OCI-M2 (cell line): ENCODE results near the gene OR13A1.
"Not testable (repeated sequence)": the region's sequence is repeated elsewhere in the genome, so short reads cannot be mapped to it uniquely, and the experiment has no call there.

ENCODE experiments used
- DNase-seq: peaks from one replicate; lab custom pipeline; 2025; ENCODE audit not compliant: unreplicated experiment; lab: John Stamatoyannopoulos, UW

The OR13A1 gene

DNA sequence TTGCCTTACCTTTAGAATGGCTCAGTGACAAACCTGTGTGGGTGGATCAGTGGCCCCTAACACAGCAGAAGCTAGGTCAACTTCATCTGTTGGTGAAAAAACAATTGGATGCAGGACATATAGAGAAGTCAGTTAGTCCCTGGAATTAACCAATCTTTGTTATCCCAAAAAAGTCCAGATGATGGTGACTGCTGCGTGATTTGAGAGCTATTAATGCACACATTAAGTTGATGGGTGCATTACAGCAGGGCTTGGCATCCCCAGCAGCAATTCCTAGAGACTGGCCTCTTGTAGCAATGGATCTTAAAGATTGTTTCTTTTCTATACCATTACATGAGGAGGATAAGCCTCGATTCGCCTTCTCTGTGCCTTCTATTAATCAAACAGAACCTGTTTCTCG lies 33.3 kb downstream of the OR13A1 start:
- no peak for DNase-seq

- no peak for DNase-seq
These were observed 35.2 kb downstream of the OR13A1 start for GRCh38 chr10:45280113-45280760.

- no peak for DNase-seq
These were observed 35.7 kb downstream of the OR13A1 start for GRCh38 chr10:45279682-45280081.

- no peak for DNase-seq
These were observed 36.4 kb downstream of the OR13A1 start for GRCh38 chr10:45278860-45279498.

- DNase-seq, result not testable (repeated sequence)
These were observed 39.3 kb downstream of the OR13A1 start for GRCh38 chr10:45276146-45276545.

DNA sequence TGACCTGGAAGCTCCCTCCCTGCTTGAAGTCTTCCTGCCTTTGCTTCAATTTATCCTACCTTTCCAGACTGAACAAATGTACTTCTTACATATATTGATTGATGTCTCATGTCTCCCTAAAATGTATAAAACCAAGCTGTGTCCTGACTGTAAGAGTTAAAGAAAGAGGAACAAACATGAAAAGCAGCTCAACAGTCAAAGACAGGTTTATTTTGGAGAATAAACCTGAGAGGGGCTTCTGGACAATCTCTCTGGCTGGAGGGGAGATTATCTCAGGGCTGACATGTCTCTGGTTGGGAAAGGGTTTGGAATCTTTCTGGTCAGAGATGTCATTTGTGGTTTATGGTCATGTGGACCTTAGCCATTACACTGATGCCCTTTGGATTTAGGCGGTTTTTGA lies 41.0 kb downstream of the OR13A1 start:
- no peak for DNase-seq

DNA sequence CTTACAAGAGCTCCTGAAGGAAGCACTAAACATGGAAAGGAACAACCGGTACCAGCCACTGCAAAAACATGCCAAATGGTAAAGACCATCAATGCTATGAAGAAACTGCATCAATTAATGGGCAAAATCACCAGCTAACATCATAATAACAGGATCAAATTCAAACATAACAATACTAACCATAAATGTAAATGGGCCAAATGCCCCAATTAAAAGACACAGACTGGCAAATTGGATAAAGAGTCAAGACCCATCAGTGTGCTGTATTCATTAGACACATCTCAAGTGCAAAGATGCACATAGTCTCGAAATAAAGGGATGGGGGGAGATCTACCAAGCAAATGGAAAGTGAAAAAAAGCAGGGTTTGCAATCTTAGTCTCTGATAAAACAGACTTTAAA lies 47.6 kb downstream of the OR13A1 start:
- not testable (repeated sequence) for DNase-seq

GRCh38 chr10:45265996-45266395 lies 49.4 kb downstream of the OR13A1 start:
- no peak for DNase-seq

GRCh38 chr10:45261946-45262345 lies 53.5 kb downstream of the OR13A1 start:
- no peak for DNase-seq

DNA sequence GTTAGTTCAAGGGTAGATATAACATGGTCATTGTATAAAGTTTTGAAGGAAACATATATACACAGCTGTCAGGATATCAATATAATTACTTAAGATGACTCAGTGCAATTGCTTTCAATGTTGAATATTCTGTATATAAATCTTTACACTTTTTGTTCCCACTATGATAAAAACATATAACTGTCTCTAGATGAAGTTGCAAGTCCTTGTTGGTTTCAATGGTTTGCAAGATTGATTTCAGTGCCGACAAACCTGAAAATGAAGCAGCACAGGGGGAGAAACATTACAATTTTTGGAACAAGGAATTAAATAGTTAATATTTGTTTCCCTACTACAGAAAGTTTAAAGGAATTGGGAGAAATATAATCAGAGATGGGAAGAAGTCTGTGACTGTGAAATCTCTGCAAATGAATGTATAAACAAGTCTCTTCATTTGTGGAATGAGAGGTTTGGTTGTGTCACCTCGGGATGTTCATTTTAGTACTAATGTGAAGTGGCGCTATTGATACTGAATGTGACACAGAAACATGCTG lies 54.1 kb downstream of the OR13A1 start:
- no peak for DNase-seq

GRCh38 chr10:45260635-45261034 lies 54.8 kb downstream of the OR13A1 start:
- not testable (repeated sequence) for DNase-seq

DNA sequence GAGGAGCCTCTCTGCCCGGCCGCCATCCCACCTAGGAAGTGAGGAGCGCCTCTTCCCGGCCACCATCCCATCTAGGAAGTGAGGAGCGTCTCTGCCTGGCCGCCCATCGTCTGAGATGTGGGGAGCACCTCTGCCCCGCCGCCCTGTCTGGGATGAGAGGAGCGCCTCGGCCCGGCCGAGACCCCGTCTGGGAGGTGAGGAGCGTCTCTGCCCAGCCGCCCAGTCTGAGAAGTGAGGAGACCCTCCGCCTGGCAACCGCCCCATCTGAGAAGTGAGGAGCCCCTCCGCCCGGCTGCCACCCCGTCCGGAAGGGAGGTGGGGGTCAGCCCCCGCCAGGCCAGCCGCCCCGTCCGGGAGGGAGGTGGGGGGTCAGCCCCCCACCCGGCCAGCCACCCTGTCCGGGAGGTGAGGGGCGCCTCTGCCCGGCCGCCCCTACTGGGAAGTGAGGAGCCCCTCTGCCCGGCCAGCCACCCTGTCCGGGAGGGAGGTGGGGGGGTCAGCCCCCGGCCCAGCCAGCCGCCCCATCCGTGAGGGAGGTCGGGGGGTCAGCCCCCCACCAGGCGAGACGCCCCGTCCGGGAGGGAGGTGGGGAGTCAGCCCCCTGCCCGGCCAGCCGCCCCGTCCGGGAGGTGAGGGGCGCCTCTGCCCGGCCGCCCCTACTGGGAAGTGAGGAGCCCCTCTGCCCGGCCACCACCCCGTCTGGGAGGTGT lies 55.5 kb downstream of the OR13A1 start:
- DNase-seq, result not testable (repeated sequence)

DNA sequence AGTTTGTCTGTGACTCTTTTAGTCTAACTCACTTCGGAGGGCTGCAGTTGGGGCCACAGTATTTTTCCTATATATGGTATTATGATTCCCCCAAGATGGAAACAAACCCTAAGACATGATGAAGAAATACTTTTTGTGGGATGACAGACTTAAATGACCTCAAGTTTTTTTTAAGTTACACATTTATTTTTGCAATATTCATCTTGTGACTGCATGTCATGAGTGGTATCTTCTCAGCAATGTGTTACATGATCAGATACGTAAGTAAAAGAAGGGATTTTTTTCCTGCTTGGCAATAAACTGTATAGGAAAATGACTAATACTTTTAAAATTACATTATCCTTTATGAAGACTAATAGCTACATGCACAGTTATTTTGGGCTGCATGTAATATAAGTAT lies 57.8 kb downstream of the OR13A1 start:
- no peak for DNase-seq

DNA sequence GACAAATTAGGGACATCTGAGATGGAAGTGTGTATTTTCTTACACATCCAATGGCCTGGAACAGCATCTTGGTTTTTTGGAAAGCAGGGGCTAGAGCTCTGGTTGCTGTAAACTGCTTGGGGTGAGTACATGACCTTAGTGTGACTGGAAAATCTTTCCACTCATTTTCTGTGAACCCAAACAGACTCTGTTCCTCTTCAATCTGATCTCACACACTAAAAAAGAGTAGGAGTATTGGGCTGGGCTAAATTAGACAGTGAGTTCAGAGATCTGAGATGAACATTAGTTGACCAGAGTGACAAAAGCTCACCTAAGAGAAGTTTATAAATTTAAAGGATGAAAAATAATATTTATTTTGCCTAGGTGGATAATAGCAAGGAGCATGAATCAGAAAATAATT lies 59.2 kb downstream of the OR13A1 start:
- no peak for DNase-seq

- no peak for DNase-seq
These were observed 59.7 kb downstream of the OR13A1 start for GRCh38 chr10:45255706-45256105.

DNA sequence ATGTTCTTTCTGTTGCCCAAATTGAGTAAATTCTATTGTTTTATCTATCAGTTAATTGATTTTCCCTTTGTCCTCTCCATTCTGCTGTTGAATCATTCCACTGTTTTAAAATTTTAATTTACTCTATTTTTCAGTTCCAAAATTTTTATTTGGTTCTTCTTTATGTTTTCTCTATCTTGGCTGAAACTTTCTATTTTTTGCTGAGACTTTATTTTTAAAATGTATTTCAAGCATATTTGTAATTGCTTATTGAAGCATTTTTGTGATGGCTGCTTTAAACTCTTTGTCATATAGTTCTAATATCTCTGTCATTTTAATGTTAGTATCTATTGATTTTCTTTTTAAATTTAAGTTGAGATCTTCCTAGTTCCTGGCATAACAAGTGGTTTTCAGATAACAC lies 60.5 kb downstream of the OR13A1 start:
- no peak for DNase-seq

DNA sequence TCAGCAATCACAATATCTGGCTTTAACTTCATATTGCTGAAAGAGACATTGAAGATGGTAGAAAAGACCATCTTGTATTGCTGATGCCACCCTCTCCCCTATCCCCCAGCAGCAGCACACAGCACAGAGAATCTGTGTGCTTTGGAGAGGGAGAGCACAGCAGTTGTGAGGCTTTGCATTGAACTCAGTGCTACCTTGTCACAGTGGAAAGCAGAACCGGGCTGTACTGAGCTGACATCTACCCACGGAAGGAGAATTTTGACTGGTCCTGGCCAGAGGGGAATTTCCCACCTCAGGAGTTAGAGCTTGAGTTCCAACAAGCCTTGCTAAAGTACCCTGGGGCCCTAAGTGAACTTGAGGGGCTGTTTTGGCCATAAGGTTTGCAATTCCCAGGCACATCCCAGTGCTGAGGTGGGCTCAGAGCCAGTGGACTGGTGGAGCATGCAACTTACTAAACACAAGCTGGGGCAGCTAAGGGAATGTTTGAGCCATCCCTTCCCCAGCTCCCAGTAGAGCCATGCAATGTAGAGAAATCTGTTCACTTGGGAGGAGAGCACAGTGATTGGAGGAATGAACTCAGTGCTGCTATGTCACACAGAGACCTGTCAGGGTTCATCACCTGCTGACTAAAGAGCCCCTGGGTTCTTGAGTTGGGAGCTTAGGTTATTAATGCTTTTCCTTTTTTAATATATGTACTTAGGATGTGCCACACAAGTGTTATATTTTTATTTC lies 62.1 kb downstream of the OR13A1 start:
- DNase-seq, result no peak
